Measurements from ENCODE around the gene EEIG2. TPM values are rescaled to one million over a fixed set of nuclear protein-coding genes. Genes with fewer than 3 reads are reported as not detected.

EEIG2 gene
- total and polyA plus RNA-seq, 2 donors (not counting 3 experiments of a cell fraction or from before 2014, with no cell fraction given): 2.5 to 7.2 TPM

DNA sequence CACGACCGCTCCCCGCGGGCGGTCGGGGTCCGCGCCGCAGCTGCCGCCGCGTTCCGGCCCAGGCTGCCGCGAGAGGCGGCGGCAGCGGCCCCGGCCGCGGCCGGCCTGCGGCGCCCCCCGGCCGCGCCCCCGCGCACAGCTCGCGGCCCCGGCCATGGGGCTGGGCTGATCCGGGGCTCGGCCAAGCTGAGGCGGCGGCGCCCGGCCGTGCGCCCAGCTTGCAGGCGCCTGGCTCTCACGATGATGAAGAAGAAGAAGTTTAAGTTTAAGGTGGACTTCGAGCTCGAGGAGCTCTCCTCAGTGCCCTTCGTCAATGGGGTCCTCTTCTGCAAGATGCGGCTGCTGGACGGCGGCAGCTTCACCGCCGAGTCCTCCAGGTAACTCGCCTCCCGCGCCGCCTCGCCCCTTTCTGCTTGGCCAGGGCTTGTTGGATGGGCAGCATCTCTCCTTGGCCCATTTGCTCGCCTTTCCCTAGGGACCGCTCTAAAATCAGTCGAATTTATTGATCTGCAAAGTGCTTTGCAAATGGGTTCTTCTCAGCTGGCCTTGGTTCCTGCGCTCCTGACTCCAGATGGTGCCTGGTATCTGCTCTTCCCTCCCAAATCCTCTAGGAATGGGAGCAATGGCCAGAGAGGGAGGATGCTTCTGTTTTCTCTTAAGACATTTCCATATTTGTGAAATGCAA lies 431 bp downstream of the EEIG2 start:
- no TSS peak for BruUV-seq (replicated peaks)
- Histone ChIP-seq H3K4me1 (ENCODE audit: control insufficient read depth, extremely low read depth, insufficient read depth, low read length) (peaks cover 25% of the 10 kb centered on the region), H3K27me3 (ENCODE audit: control insufficient read depth in 2 of 2, insufficient read depth in 2 of 2, low read length in 2 of 2) (peaks cover 3 to 8% of the 10 kb centered on the region in 2 experiments), H3K9me1 (replicated peaks; ENCODE audit: control insufficient read depth, extremely low read depth, insufficient read depth, low read length) (no peaks in the 10 kb centered on the region), H3K27ac (ENCODE audit: insufficient read depth, low read depth, low read length) (no peak overlapping the region), H3K36me3 (ENCODE audit: control insufficient read depth in 2 of 2, extremely low read depth in 1 of 2, insufficient read depth in 2 of 2, low read length in 2 of 2) (no peaks in the 10 kb centered on the region), H3K9ac (replicated peaks; ENCODE audit: extremely low read depth, insufficient read depth, low read length) (peak overlapping the region; percentile 50), H3K79me2 (ENCODE audit: control insufficient read depth, insufficient read depth, low read length) (no peaks in the 10 kb centered on the region), H2AFZ (ENCODE audit: low read depth, low read length) (peak overlapping the region; percentile 71), H4K20me1 (replicated peaks; ENCODE audit: control insufficient read depth, extremely low read depth, insufficient read depth, low read length) (no peaks in the 10 kb centered on the region), H3K4me3 (replicated peaks in 1 of 3; ENCODE audit: insufficient read depth in 1 of 3, low read depth in 1 of 3, low read length in 3 of 3) (peak overlapping the region; percentile 23 to 76 (median 45)), H3K9me3 (replicated peaks; ENCODE audit: control insufficient read depth, insufficient read depth, low read length) (no peaks in the 10 kb centered on the region), H3K4me2 (ENCODE audit: insufficient read depth, low read length) (peak overlapping the region; percentile 92)
- intact Hi-C loops (cut with micrococcal nuclease): no loop called here
- TF ChIP-seq, protein P1, sequence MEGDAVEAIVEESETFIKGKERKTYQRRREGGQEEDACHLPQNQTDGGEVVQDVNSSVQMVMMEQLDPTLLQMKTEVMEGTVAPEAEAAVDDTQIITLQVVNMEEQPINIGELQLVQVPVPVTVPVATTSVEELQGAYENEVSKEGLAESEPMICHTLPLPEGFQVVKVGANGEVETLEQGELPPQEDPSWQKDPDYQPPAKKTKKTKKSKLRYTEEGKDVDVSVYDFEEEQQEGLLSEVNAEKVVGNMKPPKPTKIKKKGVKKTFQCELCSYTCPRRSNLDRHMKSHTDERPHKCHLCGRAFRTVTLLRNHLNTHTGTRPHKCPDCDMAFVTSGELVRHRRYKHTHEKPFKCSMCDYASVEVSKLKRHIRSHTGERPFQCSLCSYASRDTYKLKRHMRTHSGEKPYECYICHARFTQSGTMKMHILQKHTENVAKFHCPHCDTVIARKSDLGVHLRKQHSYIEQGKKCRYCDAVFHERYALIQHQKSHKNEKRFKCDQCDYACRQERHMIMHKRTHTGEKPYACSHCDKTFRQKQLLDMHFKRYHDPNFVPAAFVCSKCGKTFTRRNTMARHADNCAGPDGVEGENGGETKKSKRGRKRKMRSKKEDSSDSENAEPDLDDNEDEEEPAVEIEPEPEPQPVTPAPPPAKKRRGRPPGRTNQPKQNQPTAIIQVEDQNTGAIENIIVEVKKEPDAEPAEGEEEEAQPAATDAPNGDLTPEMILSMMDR (IDR thresholded peaks at IDR 0.05; ENCODE audit: extremely low read depth in 1 of 2, insufficient read depth in 1 of 2, low read depth in 1 of 2, low read length in 2 of 2): no peak
- ChIA-PET POLR2A (no interaction called here), CTCF (interaction anchor here (0.7 to 4.0 kb wide), 33 partner anchors 10 to 778 kb away, joined by 3 to 106 read pairs (median 5); partner anchors contain the start of genes HENMT1 and PRPF38B)
- FAIRE-seq: no peak
- peak; percentile 58 for DNase-seq (ENCODE audit: low read depth, low spot score)
- dilution Hi-C loops (cut with MboI; ENCODE audit: extremely low pct_ligation_motif_present, low sequenced_read_pairs): no loop called here

DNA sequence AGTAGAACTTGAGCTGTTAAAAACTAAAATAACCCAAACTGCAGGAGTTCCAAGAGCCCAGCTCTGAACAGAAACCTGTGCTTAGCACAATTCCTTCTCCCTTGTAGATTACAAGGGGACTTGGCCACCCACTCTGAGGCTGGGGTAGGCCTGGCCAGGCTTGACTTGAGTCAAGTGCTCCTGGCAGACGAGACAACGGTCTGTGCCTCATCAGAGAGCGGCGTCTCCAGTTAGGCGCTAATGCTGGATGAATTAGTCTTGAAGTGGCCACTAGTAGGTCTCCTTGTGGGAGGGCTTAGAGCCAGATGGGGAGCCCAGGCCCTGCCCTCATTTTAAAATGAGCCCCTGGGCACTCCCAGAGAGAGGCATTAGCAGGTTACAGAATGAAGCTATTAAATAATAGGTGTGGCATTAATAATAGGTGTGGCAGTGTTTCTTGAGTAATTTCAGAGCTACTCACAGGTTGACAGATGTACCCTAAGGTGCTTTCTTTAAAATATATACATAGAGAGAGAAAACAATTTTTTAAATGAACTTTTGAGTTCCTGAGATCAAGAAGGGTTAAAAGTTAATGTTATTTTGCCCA lies 1.1 kb downstream of the EEIG2 start:
- POLR2A ChIA-PET: no interaction called here
- Histone ChIP-seq H3K9me3 (replicated peaks; ENCODE audit: control insufficient read depth, insufficient read depth, low read length) (no peaks in the 10 kb centered on the region), H3K79me2 (ENCODE audit: control insufficient read depth, insufficient read depth, low read length) (no peaks in the 10 kb centered on the region)

More for the DNA sequence above, 1.1 kb downstream of the EEIG2 start:
- peaks cover 2 to 5% of the 10 kb centered on the region in 2 experiments for H3K27me3 ChIP-seq (ENCODE audit: control insufficient read depth in 2 of 2, insufficient read depth in 2 of 2, low read length in 2 of 2)
- H3K36me3 ChIP-seq (ENCODE audit: control insufficient read depth in 2 of 2, extremely low read depth in 1 of 2, insufficient read depth in 2 of 2, low read length in 2 of 2): no peaks in the 10 kb centered on the region
- H3K9ac ChIP-seq (replicated peaks; ENCODE audit: extremely low read depth, insufficient read depth, low read length): peak overlapping the region; percentile 50
- H3K4me2 ChIP-seq (ENCODE audit: insufficient read depth, low read length): peak overlapping the region; percentile 92
- CTCF ChIA-PET: interaction anchor here (0.7 to 4.0 kb wide), 26 partner anchors 9 to 779 kb away, joined by 3 to 106 read pairs (median 6); partner anchors contain the start of genes HENMT1 and PRPF38B
- FAIRE-seq (peak; percentile 56), DNase-seq (ENCODE audit: low read depth, low spot score) (peak; percentile 62)
- H3K4me1 ChIP-seq (ENCODE audit: control insufficient read depth, extremely low read depth, insufficient read depth, low read length): peaks cover 25% of the 10 kb centered on the region
- H3K9me1 ChIP-seq (replicated peaks; ENCODE audit: control insufficient read depth, extremely low read depth, insufficient read depth, low read length): no peaks in the 10 kb centered on the region
- H4K20me1 ChIP-seq (replicated peaks; ENCODE audit: control insufficient read depth, extremely low read depth, insufficient read depth, low read length): no peaks in the 10 kb centered on the region
- TSS peak; percentile 16 for BruUV-seq (replicated peaks)
- H3K4me3 ChIP-seq (replicated peaks in 1 of 3; ENCODE audit: insufficient read depth in 1 of 3, low read depth in 1 of 3, low read length in 3 of 3): peak overlapping the region; percentile 23 to 76 (median 45)
- dilution Hi-C loops (cut with MboI; ENCODE audit: extremely low pct_ligation_motif_present, low sequenced_read_pairs): no loop called here
- H3K27ac ChIP-seq (ENCODE audit: insufficient read depth, low read depth, low read length): no peak overlapping the region
- intact Hi-C loops (cut with micrococcal nuclease): loop anchor here (1.0 kb wide), 4 partner anchors 9 to 82 kb away; no protein-coding TSS in a partner anchor
- peak overlapping the region; percentile 71 for H2AFZ ChIP-seq (ENCODE audit: low read depth, low read length)
- TF ChIP-seq POLR2AphosphoS5 (IDR thresholded peaks at IDR 0.05; ENCODE audit: insufficient read depth, low read depth, low read length): no peak
- TF ChIP-seq, protein P1 (IDR thresholded peaks at IDR 0.05; ENCODE audit: extremely low read depth in 1 of 2, insufficient read depth in 1 of 2, low read depth in 1 of 2, low read length in 2 of 2): peak in 1 of 2 donors; percentile 21

All from endothelial cell of umbilical vein (primary cell).